ENCODE measurements around the gene SUN3. TPM values are rescaled to one million over a fixed set of nuclear protein-coding genes. Genes with fewer than 3 reads are reported as not detected.
"Not testable (repeated sequence)": the region's sequence is repeated elsewhere in the genome, so short reads cannot be mapped to it uniquely, and the experiment has no call there.

Gene SUN3
- total and polyA plus RNA-seq, 7 donors, result 0.01 to 0.54 TPM; not detected in 5

DNA sequence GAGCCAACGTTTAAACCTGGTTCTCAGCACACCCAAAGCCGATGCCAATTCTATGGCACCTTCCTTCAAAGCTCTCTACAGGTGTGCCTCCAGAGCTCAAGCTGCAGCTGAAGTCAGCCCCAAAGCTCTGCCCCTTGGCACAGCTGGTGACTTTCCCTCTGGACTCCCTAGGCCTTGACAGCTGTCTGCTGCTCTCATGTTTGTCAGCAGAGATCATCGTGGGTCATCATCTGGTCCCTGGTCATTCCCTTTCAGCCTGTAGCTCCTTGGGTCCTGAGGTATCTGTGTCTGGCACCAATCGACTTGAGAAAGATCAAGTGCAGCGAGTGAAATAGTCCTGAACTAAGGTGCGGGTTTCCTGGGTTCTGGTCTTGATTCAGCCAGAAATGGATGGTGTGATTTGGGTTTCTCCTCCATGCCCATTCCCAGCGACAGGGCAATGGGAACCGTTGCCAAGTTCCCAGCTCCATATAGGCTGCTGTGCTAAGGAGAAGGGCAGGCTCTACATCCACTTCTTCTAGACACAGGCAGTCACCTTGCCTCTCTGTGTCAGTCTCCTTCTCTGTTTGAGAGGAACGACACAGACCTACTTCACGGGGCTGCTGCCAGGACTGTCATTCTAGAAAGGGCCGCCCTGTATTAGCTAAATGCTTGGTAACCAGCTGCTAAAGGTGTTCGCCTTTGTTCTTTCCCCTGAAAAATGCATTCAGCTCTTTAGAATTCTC, 84.2 kb downstream of the SUN3 start:
- H3K4me3 ChIP-seq, result no peak overlapping the region
- intact Hi-C loops (cut with DNase I), result loop anchor here (1.0 to 5.0 kb wide), 2 partner anchors 166 to 168 kb away; no protein-coding TSS in a partner anchor
- no peak overlapping the region for H3K27ac ChIP-seq
- DNase-seq (no peak), ATAC-seq (peak in 1 of 4 donors; percentile 10)
- 58 to 63% (median 62%) methylated on average over 12 of the region's 12 CpGs for WGBS, 3 donors
- no peaks in the 10 kb centered on the region for H3K27me3 ChIP-seq (ENCODE audit: insufficient read depth in 3 of 3, low read length in 2 of 3)
- H3K4me1 ChIP-seq, result no peaks in the 10 kb centered on the region
- no peaks in the 10 kb centered on the region for H3K9me3 ChIP-seq
- no peak for TF ChIP-seq CTCF (IDR thresholded peaks at IDR 0.05)
- H3K36me3 ChIP-seq (ENCODE audit: insufficient read depth in 1 of 2, low read depth in 1 of 2), result peaks cover 0 to 3% of the 10 kb centered on the region in 2 donors

DNA sequence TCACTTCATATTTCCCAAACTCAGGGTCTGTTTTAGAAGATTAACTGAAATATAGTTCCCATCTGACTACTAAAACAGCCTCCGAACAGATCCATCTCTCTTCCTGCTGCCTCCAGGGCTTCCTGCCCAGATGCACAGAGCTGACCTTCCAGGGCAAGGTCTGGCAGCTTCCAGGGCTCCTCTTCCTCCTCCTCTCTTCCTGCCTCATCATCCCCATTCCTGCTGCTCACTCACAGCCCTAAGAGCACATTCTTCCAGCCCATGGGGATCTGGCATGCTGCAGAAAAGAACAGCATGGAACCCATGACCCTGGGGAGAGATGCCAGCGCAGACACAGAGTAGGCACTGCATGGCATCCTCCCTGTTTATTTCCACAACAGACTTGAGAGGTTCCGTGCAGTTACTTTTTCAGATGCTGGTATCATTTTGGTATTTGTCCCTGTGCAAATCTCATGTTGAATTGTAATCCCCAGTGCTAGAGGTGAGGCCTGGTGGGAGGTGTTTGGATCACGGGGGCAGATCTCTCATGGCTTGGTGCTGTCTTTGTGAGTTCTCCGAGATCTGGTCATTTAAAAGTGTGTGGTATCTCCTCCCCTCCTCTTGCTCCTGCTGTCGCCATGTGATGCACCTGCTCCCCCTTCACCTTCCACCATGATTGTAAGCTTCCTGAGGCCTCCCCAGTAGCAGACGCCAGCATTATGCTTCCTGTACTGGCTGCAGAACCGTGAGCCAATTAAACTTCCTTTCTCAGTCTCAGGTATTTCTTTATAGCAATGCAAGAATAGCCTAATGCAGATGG, 85.0 kb downstream of the SUN3 start:
- Histone ChIP-seq H3K4me1 (no peaks in the 10 kb centered on the region), H3K4me3 (no peak overlapping the region), H3K36me3 (ENCODE audit: insufficient read depth in 1 of 2, low read depth in 1 of 2) (peaks cover 0 to 4% of the 10 kb centered on the region in 2 donors), H3K27me3 (ENCODE audit: insufficient read depth in 3 of 3, low read length in 2 of 3) (no peaks in the 10 kb centered on the region), H3K9me3 (no peaks in the 10 kb centered on the region), H3K27ac (no peak overlapping the region)
- intact Hi-C loops (cut with DNase I), result no loop called here
- WGBS, 3 donors, result 83 to 86% (median 85%) methylated on average over 8 of the region's 8 CpGs
- ATAC-seq (no peak), DNase-seq (no peak)
- no peak for TF ChIP-seq CTCF (IDR thresholded peaks at IDR 0.05)

- H3K4me1 ChIP-seq; H3K9me3 ChIP-seq; H3K27me3 ChIP-seq (ENCODE audit: insufficient read depth in 3 of 3, low read length in 2 of 3); H3K27ac ChIP-seq; H3K36me3 ChIP-seq (ENCODE audit: insufficient read depth in 1 of 2, low read depth in 1 of 2); H3K4me3 ChIP-seq; DNase-seq; intact Hi-C loops (cut with DNase I); ATAC-seq: not testable (repeated sequence)
- WGBS, 3 donors, result 85 to 90% (median 86%) methylated on average over 10 of the region's 10 CpGs
Observed at GRCh38 chr7:47942651-47943050, 86.3 kb downstream of the SUN3 start.

DNA sequence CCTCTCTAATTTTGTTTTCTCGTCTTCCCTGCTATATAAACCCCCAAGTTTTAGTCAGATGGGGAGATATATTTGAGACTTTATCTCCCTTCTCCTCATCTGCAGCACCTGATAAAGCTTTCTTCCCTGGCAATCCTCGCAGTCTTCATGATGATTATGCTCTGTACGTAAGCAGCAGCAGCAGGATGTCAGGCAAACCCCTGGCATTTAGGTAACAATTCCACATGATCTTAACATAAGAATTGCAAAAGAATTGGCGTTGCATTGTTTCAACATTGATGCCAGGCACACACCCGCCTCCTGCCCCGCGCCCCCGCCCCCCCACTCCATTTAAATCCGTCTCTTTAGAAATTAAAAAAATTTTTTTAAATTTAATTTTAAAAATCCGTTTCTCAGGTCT, 86.8 kb downstream of the SUN3 start:
- TF ChIP-seq CTCF (IDR thresholded peaks at IDR 0.05), result no peak
- ATAC-seq (no peak), DNase-seq (no peak)
- intact Hi-C loops (cut with DNase I), result no loop called here
- H3K27ac ChIP-seq, result peak overlapping the region; percentile 48
- H3K27me3 ChIP-seq (ENCODE audit: insufficient read depth in 3 of 3, low read length in 2 of 3), result no peaks in the 10 kb centered on the region
- no peaks in the 10 kb centered on the region for H3K4me1 ChIP-seq
- H3K36me3 ChIP-seq (ENCODE audit: insufficient read depth in 1 of 2, low read depth in 1 of 2), result peaks cover 0 to 8% of the 10 kb centered on the region in 2 donors
- no peak overlapping the region for H3K4me3 ChIP-seq
- H3K9me3 ChIP-seq, result no peaks in the 10 kb centered on the region
- WGBS, 3 donors, result 85 to 90% (median 86%) methylated on average over 10 of the region's 10 CpGs

DNA sequence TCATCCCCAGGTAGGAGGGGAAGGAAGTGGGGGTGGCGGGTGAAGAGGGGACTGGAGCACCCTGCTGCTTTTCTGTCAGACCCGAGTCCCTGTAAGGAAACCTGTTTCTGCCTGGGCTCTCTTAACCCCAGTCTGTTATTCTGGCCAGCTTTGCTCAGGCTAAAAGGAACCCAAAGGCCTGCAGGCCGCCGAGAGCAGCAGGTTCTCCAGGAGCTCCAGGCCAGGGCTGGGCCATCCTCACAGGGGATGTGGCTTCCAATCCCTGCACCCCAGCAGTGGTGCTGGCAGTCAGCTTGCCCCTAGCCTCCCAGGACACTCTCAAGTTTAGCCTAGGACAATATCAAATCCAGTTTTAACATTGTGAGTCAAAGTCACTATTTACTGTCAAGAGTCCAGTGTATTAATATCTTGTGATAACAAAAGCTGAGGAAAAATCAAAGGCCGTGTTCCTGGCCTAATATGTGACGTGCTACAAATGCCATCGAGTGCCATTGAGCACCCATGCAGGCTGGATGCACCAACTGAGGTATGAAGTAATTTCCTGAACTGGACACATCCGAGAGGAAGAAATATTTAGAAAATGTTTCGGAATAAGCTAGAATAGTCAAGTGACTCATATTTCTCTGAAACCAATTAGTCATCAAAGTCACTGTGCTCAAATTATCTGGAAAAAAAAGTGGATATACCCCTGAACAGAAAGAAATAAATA, 87.6 kb downstream of the SUN3 start:
- WGBS, 3 donors, result 52 to 60% (median 57%) methylated on average over 9 of the region's 9 CpGs
- no peak overlapping the region for H3K4me3 ChIP-seq
- DNase-seq, result peak in 1 of 2 donors; percentile 52
- no peaks in the 10 kb centered on the region for H3K4me1 ChIP-seq
- no peak for TF ChIP-seq CTCF (IDR thresholded peaks at IDR 0.05)
- intact Hi-C loops (cut with DNase I), result no loop called here
- ATAC-seq, result peak in 3 of 4 donors; percentile 30 to 52 (median 44)
- no peaks in the 10 kb centered on the region for H3K27me3 ChIP-seq (ENCODE audit: insufficient read depth in 3 of 3, low read length in 2 of 3)
- H3K27ac ChIP-seq, result peak overlapping the region; percentile 70
- peaks cover 0 to 11% of the 10 kb centered on the region in 2 donors for H3K36me3 ChIP-seq (ENCODE audit: insufficient read depth in 1 of 2, low read depth in 1 of 2)
- H3K9me3 ChIP-seq, result no peaks in the 10 kb centered on the region

Data from psoas muscle (tissue), 8 donors.